Smooth muscle cell of bladder (primary cell): ENCODE data around the gene DONSON. TPM values are rescaled to one million over a fixed set of nuclear protein-coding genes. Genes with fewer than 3 reads are reported as not detected.

Experiments
- total RNA-seq: library from RNA; depleted of rRNA; stranded (reverse); fragments of >200 nt; gene quantifications from 2 replicates; pipeline ENCODE4 v1.2.3, GENCODE V29; 2014

Gene DONSON, protein sequence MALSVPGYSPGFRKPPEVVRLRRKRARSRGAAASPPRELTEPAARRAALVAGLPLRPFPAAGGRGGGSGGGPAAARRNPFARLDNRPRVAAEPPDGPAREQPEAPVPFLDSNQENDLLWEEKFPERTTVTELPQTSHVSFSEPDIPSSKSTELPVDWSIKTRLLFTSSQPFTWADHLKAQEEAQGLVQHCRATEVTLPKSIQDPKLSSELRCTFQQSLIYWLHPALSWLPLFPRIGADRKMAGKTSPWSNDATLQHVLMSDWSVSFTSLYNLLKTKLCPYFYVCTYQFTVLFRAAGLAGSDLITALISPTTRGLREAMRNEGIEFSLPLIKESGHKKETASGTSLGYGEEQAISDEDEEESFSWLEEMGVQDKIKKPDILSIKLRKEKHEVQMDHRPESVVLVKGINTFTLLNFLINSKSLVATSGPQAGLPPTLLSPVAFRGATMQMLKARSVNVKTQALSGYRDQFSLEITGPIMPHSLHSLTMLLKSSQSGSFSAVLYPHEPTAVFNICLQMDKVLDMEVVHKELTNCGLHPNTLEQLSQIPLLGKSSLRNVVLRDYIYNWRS
- 8.7 and 9.8 TPM in 2 replicates for total RNA-seq

DNA sequence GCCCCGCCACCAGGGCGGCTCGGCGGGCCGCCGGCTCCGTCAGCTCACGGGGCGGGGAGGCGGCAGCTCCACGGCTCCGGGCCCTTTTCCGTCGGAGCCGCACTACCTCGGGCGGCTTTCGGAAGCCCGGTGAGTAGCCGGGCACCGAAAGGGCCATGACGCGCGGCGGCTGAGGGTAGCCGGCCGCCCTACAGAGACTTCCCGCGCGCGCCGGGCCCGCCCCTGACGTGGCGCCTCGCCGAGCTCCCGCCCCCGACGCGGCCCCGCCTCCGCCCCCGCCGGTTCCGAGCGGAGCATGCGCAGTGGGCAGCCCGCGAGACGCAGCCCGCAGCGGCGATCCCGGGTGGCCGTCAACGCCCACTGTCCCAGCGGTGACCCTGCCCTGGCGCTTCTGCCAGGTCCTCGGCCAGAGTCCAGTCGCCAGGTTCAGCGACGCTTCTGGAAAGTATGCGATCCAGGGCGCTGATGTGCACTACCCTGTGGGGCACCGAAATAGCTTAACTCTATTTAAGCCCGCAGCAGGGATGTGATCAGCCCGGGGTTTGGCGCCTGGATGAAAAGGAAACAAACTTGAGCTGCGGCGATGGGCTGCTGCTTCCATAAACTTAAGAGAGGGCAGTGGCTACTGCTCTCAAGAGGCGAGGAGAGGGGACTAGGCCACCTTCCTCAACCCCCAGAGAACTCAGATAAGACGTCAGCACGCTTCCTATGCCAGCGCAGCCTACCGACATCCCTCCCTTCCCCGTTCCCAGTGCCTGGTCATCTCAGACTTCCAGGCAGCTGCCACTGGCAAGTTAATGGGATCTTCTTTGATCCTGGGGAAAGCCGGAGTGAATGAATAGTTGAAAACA lies at the start of gene DONSON:
TSS of gene DONSON (minus strand) at position 200 of the 851 bp plus-strand sequence. CDS start at position 157, 43 bp downstream.

DNA sequence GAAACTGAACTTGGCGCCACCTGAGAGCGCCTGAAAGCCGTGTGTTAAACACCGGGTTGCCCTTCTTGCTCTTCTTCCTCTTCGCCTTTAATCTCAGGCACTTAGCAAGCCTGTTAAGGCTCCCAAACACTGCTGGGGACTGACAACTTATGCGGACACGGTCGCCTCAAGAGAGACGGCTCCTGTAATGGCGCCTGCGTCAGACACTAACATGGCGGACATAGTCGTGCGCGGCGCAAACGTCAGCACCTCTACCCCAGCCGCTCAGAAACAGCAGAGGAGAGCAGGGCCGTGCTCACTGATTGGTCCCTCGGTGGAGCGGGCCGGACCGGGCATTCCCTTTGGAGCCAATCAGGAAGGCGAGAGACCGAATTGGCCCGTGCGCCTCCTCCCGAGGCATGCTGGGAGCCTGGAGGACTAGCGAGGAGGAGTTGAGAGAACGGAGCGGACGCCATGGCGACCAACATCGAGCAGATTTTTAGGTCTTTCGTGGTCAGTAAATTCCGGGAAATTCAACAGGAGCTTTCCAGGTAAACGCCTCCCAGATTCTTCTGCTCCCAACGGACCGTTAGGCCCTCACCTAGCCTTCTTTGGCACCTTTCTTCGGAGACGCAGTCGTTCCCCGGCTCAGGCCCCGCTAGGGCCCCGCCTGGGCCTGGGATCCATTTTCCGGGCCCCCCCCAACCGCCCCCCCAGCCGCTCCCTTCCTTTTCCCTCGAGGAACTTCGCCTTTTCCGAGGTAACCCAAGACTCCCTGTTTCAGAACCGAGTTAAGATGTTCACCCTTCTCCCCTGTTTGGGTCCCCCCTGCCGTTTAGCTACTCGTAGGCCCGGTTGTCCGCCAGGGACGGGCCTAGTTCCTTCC lies 45.6 kb downstream of the DONSON start, which contains the start of gene SON:
TSS of gene SON (plus strand) at position 399 of the 865 bp plus-strand sequence. CDS start at position 454, 55 bp downstream.

DNA sequence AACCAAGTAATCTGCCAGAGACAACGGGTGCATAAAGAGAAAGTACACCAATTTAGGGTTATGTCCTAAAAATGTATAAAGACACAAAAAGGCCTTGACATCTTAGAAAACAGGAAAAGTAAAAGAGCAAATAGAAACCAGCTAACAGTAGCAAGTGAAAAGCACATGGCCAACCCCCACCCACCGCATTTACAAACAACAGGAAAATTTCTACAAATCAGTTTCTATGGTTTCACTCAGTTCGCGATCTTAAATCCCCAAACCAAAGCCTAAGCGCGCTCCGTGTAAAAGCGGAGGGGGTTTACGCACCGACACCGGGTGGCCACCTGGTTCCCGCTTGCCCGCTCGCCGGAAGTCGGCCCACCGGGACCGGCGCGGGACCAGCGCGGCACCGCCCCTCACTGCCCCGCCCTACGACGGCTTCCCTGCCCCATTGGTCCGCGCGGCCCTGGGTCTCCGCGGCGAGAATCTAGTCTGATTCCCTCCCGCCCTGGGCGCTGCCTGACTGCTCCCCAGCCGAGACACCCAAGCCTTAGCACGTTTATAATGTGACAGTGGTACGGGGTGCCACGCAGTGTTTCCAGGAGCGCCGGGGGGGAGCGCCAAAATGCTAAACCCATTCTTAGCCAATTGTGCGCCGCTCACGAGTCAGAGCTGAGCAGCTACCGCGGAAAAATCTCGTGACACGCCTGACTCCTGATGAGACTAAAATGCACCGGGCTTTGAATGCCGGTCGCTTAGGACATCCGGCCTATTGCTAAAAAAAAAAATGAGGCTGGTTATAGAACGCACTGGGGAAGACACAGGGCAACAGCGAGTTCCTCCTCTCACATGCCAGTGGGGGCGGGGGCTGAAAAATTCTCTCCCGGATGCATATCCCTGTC lies 46.5 kb downstream of the DONSON start, which contains the start of gene GART:
TSS of gene GART (minus strand) at position 362 of the 884 bp plus-strand sequence. CDS start 2,802 bp downstream, outside the sequence.

Other genes with a start within 250 kb of the DONSON start
- 51.2 and 69.2 TPM in 2 replicates for gene IFNGR2, start 185.3 kb downstream of the DONSON start, total RNA-seq
- gene TMEM50B, start 108.7 kb downstream of the DONSON start, total RNA-seq: 22.0 and 32.1 TPM in 2 replicates
- gene DNAJC28, start 97.0 kb downstream of the DONSON start, total RNA-seq: 1.4 and 1.5 TPM in 2 replicates
- gene GART, start 46.6 kb downstream of the DONSON start, total RNA-seq: 39.4 and 43.0 TPM in 2 replicates
- gene SON, start 45.6 kb downstream of the DONSON start, total RNA-seq: 104 and 115 TPM in 2 replicates
- gene CRYZL1, start 53.1 kb upstream of the DONSON start, total RNA-seq: 24.7 and 27.9 TPM in 2 replicates
- 40.2 and 45.0 TPM in 2 replicates for gene ITSN1, start 53.8 kb upstream of the DONSON start, total RNA-seq